Vagina (tissue), 2 donors: ENCODE measurements around the gene PPIB. TPM values are rescaled to one million over a fixed set of nuclear protein-coding genes. Genes with fewer than 3 reads are reported as not detected.

Source experiments
- DNase-seq, 2 donors: peaks; one replicate each; pipeline ENCODE4 v3.0.0-alpha.2; 2017; ENCODE audit errors: extremely low spot score in 2 of 2
- H3K27ac ChIP-seq: fragments of 200-600 bp; sonication (generic); one replicate; pipeline ENCODE4 v1.5.1; 2019
- H3K27me3 ChIP-seq: fragments of 200-600 bp; sonication (generic); one replicate; pipeline ENCODE4 v1.5.1; 2019
- H3K36me3 ChIP-seq, 2 donors: fragments of 200-600 bp; sonication (generic); one replicate each; pipeline ENCODE4 v1.5.1; 2017 to 2019
- H3K4me1 ChIP-seq: fragments of 200-600 bp; sonication (generic); one replicate; pipeline ENCODE4 v1.5.1; 2019
- H3K4me3 ChIP-seq, 2 donors: fragments of 200-600 bp; sonication (generic); 1 replicate in 1 of 2; 2 replicates in 1 of 2; pipeline ENCODE4 v1.5.1; 2016 to 2019
- H3K9me3 ChIP-seq: fragments of 200-600 bp; sonication (generic); one replicate; pipeline ENCODE4 v1.5.1; 2019
- POLR2A ChIP-seq, 2 donors: fragments of 450-650 bp; IDR thresholded peaks; one replicate each; pipeline ENCODE4 v1.6.1; 2017; ENCODE audit warnings: antibody characterized with exemption in 2 of 2, mild to moderate bottlenecking in 2 of 2, moderate library complexity in 2 of 2
- POLR2AphosphoS5 ChIP-seq, 2 donors: sonication (generic); formaldehyde crosslinking; IDR thresholded peaks; one replicate each; pipeline ENCODE4 v1.9.0; 2017; ENCODE audit warnings: antibody characterized with exemption in 2 of 2, mild to moderate bottlenecking in 2 of 2, low read depth in 1 of 2; ENCODE audit not compliant: insufficient read depth in 1 of 2
- intact Hi-C: fragments of 100-400 bp; cut with DNase I; formaldehyde crosslinking; loops from one replicate; pipeline ENCODE4 v1.15.1; 2023
- total RNA-seq: library from RNA; depleted of rRNA; stranded (reverse); fragments of >200 nt; gene quantifications from one replicate; pipeline ENCODE4 v1.2.3, GENCODE V29; 2016
- TF ChIP-seq, protein P1 (sequence below), 3 experiments: fragments of 450-650 bp in 2 of 3; fragments of 200-600 bp in 1 of 3; sonication (generic) in 1 of 3; IDR thresholded peaks; one replicate each; pipeline ENCODE4 v1.5.1; 2017 to 2019; ENCODE audit warnings: antibody characterized with exemption in 3 of 3, mild to moderate bottlenecking in 2 of 3, moderate library complexity in 2 of 3

PPIB gene
- total RNA-seq, 1 donor from 2014 or later = 451 TPM

DNA sequence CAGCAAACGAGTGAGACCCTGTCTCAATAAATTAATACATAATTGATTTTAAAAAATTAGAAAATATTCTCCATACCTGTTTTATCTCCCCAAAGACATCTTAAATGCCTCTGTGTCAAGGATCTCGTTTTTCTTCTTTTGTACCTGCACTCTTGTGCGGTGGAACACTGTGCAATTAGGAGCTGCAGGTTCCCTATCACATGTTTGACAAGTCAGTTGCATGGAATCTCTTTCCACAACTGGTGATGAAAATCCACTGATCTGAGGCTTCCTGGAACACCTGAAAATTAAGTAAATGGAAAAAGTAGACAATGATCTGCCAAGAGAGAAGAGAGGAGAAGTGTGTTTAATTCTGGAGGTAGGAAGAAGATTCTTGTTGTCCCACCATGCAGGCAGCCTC, 14.2 kb downstream of the PPIB start:
- TF ChIP-seq POLR2AphosphoS5 (IDR thresholded peaks at IDR 0.05; ENCODE audit: insufficient read depth in 1 of 2, low read depth in 1 of 2) (no peak), POLR2A (IDR thresholded peaks at IDR 0.05) (no peak)
- TF ChIP-seq, protein P1, sequence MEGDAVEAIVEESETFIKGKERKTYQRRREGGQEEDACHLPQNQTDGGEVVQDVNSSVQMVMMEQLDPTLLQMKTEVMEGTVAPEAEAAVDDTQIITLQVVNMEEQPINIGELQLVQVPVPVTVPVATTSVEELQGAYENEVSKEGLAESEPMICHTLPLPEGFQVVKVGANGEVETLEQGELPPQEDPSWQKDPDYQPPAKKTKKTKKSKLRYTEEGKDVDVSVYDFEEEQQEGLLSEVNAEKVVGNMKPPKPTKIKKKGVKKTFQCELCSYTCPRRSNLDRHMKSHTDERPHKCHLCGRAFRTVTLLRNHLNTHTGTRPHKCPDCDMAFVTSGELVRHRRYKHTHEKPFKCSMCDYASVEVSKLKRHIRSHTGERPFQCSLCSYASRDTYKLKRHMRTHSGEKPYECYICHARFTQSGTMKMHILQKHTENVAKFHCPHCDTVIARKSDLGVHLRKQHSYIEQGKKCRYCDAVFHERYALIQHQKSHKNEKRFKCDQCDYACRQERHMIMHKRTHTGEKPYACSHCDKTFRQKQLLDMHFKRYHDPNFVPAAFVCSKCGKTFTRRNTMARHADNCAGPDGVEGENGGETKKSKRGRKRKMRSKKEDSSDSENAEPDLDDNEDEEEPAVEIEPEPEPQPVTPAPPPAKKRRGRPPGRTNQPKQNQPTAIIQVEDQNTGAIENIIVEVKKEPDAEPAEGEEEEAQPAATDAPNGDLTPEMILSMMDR (IDR thresholded peaks at IDR 0.05) = no peak
- H3K4me3 ChIP-seq = no peak overlapping the region
- no peaks in the 10 kb centered on the region for H3K27me3 ChIP-seq
- peaks cover 26% of the 10 kb centered on the region for H3K4me1 ChIP-seq
- no peaks in the 10 kb centered on the region for H3K9me3 ChIP-seq
- H3K27ac ChIP-seq = no peak overlapping the region
- DNase-seq = no peak
- peaks cover 0 to 16% of the 10 kb centered on the region in 2 donors for H3K36me3 ChIP-seq
- intact Hi-C loops = no loop called here

DNA sequence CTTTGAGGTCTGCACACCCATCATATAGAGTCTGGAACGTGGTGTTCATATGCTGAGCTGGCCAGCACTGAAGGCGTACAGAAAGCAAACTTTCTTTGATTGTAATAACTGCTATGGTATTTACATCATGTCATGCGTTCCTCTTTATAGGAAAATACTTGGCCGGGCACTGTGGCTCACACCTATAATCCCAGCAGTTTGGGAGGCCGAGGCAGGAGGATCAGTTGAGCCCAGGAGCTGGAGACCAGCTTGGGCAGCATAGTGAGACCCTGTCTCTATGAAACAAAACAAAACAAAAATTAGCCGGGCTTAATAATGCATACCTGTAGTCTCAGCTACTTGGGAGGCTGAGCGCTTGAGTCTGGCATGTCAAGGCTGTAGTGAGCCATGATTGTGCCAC, 14.7 kb downstream of the PPIB start:
- Histone ChIP-seq H3K9me3 (no peaks in the 10 kb centered on the region), H3K27me3 (no peaks in the 10 kb centered on the region), H3K36me3 (peaks cover 0 to 20% of the 10 kb centered on the region in 2 donors), H3K27ac (no peak overlapping the region), H3K4me1 (peaks cover 22% of the 10 kb centered on the region), H3K4me3 (no peak overlapping the region)
- intact Hi-C loops = no loop called here
- TF ChIP-seq POLR2A (IDR thresholded peaks at IDR 0.05) (no peak), POLR2AphosphoS5 (IDR thresholded peaks at IDR 0.05; ENCODE audit: insufficient read depth in 1 of 2, low read depth in 1 of 2) (no peak)
- TF ChIP-seq, protein P1 (IDR thresholded peaks at IDR 0.05) = no peak
- DNase-seq = no peak

DNA sequence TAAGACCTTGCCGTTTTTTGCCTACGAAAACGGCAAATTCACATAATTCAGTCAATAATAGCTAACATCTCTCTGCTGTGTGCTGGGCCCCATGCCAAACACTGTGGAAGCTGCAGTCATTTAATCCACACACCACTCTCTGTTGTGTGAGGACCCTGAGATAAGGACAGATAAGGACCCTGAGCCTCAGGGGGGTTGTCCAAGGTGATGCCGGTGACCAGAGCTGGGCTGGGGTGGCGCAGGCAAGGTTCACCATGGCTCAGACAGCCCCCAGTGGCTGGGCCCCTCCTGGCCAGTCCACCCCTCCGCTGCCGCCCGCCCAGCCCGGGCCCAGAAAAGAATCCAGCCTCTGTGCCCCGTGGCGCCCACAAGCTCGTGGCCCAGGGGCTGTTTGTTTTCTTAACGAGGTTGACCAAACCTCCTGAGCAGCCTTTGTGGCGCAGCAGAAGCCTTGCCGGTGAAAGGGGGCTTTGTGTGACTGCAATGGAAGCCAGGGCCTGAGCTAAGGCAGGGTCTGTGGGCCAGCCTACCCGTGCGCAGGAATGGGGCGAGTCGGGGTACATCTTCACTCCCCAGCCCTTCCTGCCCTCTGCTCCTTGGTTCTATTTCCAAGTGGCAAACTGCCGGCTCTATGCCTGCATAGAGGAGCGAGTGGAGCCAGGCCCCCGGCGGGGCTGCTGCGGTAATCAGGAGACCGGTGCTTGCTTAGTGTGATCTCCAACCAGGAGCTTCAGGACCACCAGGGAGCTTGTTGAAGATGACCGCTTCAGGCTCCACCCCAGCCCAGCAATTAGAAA, 15.7 kb downstream of the PPIB start:
- Histone ChIP-seq H3K27ac (no peak overlapping the region), H3K9me3 (no peaks in the 10 kb centered on the region), H3K27me3 (no peaks in the 10 kb centered on the region), H3K4me1 (peaks cover 11% of the 10 kb centered on the region), H3K4me3 (no peak overlapping the region), H3K36me3 (peaks cover 0 to 27% of the 10 kb centered on the region in 2 donors)
- TF ChIP-seq POLR2A (IDR thresholded peaks at IDR 0.05) (no peak), POLR2AphosphoS5 (IDR thresholded peaks at IDR 0.05; ENCODE audit: insufficient read depth in 1 of 2, low read depth in 1 of 2) (no peak)
- TF ChIP-seq, protein P1 (IDR thresholded peaks at IDR 0.05) = no peak
- intact Hi-C loops = no loop called here
- DNase-seq = no peak

DNA sequence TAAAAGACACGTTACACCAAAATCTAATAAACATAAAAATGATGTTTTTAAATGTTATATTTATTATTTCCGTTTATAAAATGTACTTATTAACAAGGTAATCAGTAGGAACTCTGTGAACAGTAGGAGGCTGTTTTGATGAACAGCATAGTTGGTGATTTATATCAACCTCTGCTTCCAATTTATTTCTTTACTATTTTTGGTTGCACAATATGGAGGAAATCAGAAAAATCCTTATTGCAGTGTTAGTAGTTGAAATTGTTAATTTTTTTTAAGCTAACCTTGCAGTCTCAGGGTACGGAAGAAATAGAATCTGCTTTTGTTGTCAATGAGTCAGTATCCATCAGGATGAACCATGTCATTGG, 16.3 kb downstream of the PPIB start:
- no peak overlapping the region for H3K4me3 ChIP-seq
- peaks cover 5% of the 10 kb centered on the region for H3K4me1 ChIP-seq
- H3K36me3 ChIP-seq = peaks cover 0 to 32% of the 10 kb centered on the region in 2 donors
- no peaks in the 10 kb centered on the region for H3K9me3 ChIP-seq
- H3K27me3 ChIP-seq = no peaks in the 10 kb centered on the region
- no peak overlapping the region for H3K27ac ChIP-seq
- no peak for TF ChIP-seq POLR2AphosphoS5 (IDR thresholded peaks at IDR 0.05; ENCODE audit: insufficient read depth in 1 of 2, low read depth in 1 of 2)
- no peak for DNase-seq
- intact Hi-C loops = no loop called here

DNA sequence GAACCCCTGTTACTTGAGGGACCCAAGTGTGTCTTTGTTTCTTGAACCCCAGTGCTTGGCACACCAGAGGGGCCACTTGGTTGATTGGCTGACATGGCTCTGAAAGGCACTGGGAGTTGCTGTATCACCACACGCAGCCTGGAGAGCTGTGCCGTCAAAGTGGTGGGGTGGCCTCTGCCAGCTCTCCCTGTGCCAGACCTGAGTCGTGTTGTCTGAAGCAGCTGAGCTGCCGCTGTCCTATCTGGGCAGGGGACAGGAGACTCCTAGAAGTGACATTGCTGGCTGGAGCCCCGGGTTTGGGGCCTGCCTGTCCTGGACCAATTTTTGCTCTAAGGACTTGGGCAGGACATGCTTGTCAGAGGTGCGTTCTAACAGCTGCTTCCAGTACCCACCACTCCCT, 16.8 kb downstream of the PPIB start:
- intact Hi-C loops = no loop called here
- H3K4me1 ChIP-seq = peaks cover under 1% of the 10 kb centered on the region
- no peak for TF ChIP-seq POLR2A (IDR thresholded peaks at IDR 0.05)
- TF ChIP-seq, protein P1 (IDR thresholded peaks at IDR 0.05) = no peak
- no peak for TF ChIP-seq POLR2AphosphoS5 (IDR thresholded peaks at IDR 0.05; ENCODE audit: insufficient read depth in 1 of 2, low read depth in 1 of 2)
- H3K27ac ChIP-seq = no peak overlapping the region
- H3K9me3 ChIP-seq = no peaks in the 10 kb centered on the region
- no peaks in the 10 kb centered on the region for H3K27me3 ChIP-seq
- H3K4me3 ChIP-seq = no peak overlapping the region
- peaks cover 0 to 37% of the 10 kb centered on the region in 2 donors for H3K36me3 ChIP-seq
- DNase-seq = no peak
